22Rv1 (cell line): ENCODE data around the gene KRTAP19-6.

Experiments
- CTCF ChIP-seq: fragments of 450-650 bp; IDR thresholded peaks from 2 replicates; pipeline ENCODE4 v1.5.1; 2017; ENCODE audit warnings: mild to moderate bottlenecking
- ZFX ChIP-seq: fragments of 450-650 bp; IDR thresholded peaks from 2 replicates; pipeline ENCODE4 v1.6.1; 2017; ENCODE audit warnings: antibody characterized with exemption, borderline replicate concordance

- TF ChIP-seq CTCF: no peak
- no peak for TF ChIP-seq ZFX
Measured at GRCh38 chr21:30515681-30516080, 26.0 kb downstream of the KRTAP19-6 start.
